Inferior parietal cortex (tissue), 1 donor: Measurements from ENCODE around the gene COPS6.
A peak's percentile ranks its signal among the peaks of the same experiment; 100 is the strongest.
"Not testable (repeated sequence)": the region's sequence is repeated elsewhere in the genome, so short reads cannot be mapped to it uniquely, and the experiment has no call there.

Experiments
- DNase-seq: peaks from one replicate; pipeline ENCODE4 v3.0.0-alpha.2; 2016; ENCODE audit errors: extremely low spot score

Gene COPS6

GRCh38 chr7:100126931-100127865 lies 38.4 kb downstream of the COPS6 start, which contains the start of gene MBLAC1:
TSS of gene MBLAC1 (plus strand) at chr7:100126967. CDS start at chr7:100127396, 429 bp downstream.
- DNase-seq = peak; percentile 94

- no peak for DNase-seq
These were observed 39.3 kb downstream of the COPS6 start for GRCh38 chr7:100127866-100128636.

DNA sequence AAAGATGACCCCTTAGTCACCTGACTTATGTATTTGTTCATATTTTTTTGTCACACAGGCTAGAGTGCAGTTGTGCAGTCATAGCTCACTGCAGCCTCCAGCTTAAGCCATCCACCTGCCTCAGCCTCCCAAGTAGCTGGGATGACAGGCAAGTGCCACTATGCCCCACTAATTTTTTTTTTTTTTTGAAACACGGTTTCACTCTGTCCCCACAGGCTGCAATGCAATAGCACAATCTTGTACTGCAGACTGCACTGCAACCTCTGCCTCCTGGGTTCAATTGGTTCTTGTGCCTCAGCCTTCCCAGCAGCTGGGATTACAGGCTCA lies 39.8 kb downstream of the COPS6 start:
- no peak for DNase-seq

GRCh38 chr7:100130220-100130607 lies 41.4 kb downstream of the COPS6 start:
- DNase-seq = not testable (repeated sequence)

GRCh38 chr7:100130608-100131453 lies 42.1 kb downstream of the COPS6 start:
- DNase-seq = peak; percentile 77

GRCh38 chr7:100132126-100132525 lies 43.4 kb downstream of the COPS6 start:
- DNase-seq = no peak

DNA sequence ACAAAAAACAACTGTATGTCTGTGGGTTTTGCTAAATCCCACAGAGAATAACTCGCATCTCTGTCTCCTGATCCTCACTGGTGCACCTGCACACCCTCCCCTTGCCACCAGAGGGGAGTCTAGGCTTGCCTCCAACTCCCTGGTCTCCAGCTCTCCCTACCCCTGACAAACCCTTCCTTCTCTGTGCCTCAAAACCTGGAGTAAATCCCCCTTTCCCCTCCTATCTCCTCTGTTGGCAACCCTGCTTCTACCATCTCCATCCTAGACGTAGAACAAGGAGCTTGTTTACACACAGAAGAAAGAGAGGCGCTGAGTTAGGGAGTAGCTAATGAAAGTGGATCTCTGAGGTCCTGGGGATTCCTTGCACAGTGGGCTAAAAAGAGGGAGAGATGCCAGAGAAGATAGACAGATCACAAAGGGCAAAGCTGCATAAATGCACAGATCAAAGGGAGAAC lies 44.0 kb downstream of the COPS6 start:
- peak; percentile 52 for DNase-seq

GRCh38 chr7:100137851-100138760 lies 49.3 kb downstream of the COPS6 start:
- no peak for DNase-seq

GRCh38 chr7:100141555-100141949 lies 52.8 kb downstream of the COPS6 start:
- no peak for DNase-seq
